Islet precursor cell (in vitro differentiated cells): ENCODE results near the gene MUSTN1.

Experiments
- DNase-seq: peaks from one replicate; pipeline ENCODE4 v3.0.0-alpha.2; 2018

MUSTN1 gene

DNA sequence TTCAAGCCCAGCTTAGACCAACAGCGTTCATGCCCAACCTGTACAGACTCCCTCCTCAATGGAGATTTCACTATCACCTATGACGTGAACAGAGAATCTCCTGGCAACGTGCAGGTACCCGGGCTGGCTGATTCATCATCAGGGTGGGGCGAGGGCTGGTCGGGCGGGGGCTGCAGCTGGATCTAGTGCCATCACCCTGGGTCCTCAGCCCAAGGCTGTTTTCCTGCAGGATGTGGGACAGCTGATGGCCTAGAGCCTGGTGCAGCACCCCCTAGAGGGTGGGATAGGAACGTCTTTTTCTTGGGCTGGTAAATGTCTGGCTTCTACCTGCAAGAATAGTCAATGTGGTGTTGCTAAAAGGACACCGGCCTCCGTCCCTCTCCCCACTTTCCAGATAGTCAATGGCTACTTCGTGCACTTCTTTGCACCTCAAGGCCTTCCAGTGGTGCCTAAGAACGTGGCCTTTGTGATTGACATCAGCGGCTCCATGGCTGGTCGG lies 35.8 kb downstream of the MUSTN1 start:
- peak; percentile 73 for DNase-seq

GRCh38 chr3:52798376-52798977 lies 36.3 kb downstream of the MUSTN1 start:
- no peak for DNase-seq

- no peak for DNase-seq
Observed at GRCh38 chr3:52796411-52796810, 38.4 kb downstream of the MUSTN1 start.

GRCh38 chr3:52795298-52795900 lies 39.4 kb downstream of the MUSTN1 start:
- no peak for DNase-seq

DNA sequence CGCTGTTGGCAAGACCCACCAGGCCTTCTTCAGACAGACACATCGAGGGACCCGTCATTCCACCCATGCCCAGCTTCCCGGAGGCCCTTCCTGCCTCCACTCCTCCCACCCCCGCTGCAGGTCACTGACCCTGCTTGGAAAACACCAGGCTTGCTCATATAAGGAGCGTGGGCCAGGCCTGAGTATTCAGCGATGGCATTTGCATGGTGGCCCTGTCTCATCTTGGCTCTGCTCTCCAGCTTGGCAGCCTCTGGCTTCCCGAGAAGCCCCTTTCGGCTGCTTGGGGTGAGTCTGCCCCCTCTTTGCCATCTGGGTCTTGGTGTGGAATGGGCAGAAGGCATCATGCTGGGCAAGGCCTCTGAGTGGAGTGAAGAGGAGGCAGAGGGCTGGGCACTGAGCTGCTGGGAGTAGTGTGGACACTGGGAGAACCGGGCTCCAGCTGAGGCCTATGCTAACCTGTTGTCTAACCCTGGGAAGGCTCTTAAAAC lies 40.2 kb downstream of the MUSTN1 start, which contains the start of gene ITIH3:
Gene ITIH3, plus strand, starts transcription at position 185 of the 488 bp plus-strand sequence. Its CDS starts 8 bp downstream, at position 193.
- no peak for DNase-seq

- no peak for DNase-seq
Observed at GRCh38 chr3:52793702-52794611, 40.9 kb downstream of the MUSTN1 start.

DNA sequence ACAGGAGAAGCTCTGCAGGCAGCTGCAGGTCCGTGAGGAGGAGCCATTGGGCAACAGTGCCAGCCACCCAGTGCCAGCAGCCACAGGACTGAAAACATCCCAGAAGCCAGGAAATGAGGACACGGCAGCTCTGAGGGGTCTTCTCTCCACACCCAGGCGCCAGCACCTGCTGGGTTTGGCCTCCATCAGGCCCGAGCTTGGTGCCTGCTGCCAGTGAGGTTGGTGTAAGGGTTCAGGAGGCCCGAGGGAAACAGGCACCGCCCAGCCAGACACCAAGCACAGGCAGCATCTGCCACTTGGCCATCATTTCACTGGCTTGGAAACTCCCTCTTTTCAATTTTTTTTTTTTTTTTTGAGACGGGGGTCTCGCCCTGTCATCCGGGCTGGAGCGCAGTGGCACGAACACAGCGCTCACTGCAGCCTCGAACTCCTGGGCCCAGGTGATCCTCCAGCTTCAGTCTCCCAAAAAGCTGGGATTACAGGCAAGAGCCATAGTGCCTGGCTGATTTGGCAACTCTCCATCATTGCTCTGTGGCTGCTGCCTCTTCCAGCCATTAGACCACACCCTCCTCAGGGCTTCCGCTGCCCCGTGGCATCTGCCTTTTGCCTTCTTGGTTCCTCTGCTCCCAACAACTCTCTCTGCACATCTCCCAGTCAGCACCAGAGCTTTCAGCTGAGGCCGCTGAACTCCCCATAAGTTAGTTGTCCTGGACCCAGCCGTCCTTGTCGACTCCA lies 41.7 kb downstream of the MUSTN1 start:
- DNase-seq = no peak

DNA sequence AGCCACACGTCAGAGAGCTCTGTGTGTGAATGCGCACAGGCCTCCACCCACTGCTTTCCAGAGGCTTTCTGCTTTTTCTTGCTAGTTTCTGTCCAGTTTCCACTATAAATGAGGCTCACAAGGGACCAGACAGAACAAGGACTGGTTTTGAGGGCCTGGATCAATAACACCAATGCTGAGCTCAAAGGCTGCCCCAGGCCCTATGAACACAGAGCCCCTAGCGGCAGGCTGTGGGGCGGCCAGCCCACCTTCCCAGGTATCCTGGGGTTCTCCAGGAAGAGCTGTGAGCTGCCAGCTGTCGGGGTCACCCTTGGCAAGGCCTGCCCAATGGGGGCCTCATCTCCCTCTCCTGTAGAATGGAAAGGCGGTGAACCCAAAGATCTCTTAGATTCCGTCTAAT lies 42.4 kb downstream of the MUSTN1 start:
- DNase-seq = no peak

DNA sequence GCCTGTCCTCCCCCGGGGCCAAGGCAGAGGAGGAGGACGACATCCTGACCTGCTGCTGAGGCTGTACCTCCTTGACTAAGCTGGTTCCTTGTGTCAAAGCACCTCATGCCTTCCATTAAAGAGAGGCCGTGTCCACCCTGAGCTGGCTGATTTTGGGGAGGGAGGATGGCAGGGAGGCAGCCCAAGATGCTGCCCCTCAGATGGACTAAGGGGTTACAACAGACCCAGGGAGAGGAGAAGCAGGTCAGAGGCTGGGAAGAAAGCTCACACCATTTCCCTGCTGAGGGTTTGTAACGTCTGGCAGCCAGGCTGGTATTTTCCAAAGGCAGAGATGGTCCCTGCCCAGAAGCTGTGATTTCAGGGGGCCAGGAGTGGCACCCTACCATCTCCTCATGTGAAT lies 42.9 kb downstream of the MUSTN1 start:
- no peak for DNase-seq

- DNase-seq = no peak
Observed at GRCh38 chr3:52791366-52791765, 43.5 kb downstream of the MUSTN1 start.

DNA sequence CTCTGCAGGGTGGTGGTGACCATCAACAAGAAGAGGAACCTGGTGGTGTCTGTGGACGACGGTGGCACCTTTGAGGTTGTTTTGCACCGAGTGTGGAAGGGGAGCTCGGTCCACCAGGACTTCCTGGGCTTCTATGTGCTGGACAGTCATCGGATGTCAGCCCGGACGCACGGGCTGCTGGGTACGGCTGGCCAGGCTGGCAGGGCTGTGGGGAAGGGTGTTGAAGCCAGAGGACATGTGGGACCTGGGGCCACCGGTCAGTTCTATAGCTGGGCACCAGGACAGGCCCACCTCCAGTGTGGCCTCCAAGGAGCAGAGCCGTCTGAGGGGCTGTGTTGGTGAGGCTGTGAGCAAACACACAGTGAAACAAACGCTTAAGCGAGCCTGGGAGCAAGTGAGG lies 44.1 kb downstream of the MUSTN1 start:
- DNase-seq = no peak

DNA sequence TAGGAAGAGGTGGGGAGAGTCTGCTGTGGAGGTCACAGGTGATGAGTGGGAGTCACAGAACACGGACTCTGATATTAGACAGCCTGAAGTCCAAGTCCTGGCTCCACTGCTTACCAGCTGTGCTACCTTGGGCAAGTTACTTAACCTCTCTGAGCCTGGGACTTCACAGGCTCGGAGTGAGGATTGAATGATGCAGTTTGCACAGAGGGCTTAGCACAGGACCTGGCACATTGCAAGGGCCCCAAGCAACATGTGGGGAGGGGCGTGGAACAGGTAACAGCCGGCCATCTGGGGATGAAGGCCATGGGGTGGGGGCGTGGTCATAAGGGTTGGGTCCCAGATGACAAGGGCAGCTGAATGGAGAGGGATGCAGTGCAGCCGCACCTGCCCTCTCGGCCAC lies 44.5 kb downstream of the MUSTN1 start:
- DNase-seq = no peak

DNA sequence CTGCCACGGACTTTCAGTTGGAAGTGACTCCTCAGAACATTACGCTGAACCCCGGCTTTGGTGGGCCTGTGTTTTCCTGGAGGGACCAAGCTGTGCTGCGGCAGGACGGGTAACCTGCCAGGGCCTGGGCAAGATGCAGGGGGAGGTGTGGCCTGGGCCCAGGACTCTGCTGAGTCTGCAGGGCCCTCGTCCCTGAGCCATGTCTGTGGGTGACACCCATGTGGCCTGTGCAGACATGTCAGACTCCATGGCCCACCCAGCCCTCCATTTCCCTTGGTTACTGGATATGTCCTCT lies 45.1 kb downstream of the MUSTN1 start:
- no peak for DNase-seq

DNA sequence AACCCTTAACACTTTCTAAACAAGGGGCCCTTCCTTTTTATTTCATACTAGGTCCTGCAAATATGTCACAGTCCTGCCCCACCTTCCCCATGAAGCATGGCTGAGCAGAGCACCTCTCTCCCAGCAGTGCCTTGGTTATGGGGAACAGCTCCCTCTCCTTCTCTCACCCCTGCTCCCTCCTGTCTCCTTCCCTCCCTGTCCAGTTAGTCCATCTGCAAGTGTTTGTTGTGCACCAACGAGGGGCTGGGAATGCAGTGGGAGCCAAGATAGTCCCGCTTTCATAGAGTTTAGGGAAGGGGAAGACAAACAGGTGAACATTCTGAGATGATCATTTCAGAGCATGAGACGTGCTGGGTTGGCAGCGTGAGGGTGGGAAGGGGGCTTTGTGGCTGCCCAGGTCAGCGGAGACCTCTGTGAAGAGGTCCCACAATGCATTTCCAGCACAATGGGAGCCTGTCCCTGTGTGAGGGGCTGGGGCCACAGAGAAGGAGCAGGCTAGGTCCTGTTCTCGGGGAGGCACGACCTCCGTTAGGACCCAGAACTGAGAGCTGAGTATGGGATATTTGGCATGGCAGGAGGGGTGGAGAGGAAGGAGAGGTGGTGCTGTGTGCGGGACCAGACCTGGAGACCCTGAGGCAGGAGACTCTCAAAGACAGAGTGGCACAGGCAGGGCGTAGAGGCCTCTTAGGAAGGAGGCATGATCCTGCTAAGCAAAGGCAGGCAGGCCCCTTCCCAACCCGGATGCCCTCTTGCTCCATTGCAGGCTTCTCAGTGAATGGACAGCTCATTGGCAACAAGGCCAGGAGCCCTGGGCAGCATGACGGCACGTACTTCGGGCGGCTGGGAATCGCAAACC lies 45.7 kb downstream of the MUSTN1 start:
- no peak for DNase-seq

- DNase-seq = no peak
Observed at GRCh38 chr3:52787672-52788625, 46.9 kb downstream of the MUSTN1 start.

DNA sequence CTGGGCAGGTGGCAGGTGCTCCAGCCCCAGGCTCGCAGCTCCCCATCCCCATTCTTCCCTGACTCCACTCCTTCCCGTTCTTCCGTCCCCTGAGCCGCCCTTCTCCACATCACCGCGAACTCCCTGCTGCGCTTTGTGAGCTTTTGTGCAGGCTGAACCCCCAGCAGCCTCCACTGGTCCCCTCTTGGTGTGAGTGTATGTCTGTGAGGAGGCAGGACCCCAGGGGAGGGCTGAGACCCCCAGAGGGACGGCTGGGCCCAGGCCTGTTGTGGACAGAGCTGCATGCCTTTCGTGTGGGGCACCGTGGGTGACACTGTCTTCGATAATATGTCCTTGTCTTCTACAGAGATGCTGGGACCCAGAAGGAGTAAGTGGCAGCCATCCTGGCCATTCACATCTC lies 47.6 kb downstream of the MUSTN1 start:
- no peak for DNase-seq

DNA sequence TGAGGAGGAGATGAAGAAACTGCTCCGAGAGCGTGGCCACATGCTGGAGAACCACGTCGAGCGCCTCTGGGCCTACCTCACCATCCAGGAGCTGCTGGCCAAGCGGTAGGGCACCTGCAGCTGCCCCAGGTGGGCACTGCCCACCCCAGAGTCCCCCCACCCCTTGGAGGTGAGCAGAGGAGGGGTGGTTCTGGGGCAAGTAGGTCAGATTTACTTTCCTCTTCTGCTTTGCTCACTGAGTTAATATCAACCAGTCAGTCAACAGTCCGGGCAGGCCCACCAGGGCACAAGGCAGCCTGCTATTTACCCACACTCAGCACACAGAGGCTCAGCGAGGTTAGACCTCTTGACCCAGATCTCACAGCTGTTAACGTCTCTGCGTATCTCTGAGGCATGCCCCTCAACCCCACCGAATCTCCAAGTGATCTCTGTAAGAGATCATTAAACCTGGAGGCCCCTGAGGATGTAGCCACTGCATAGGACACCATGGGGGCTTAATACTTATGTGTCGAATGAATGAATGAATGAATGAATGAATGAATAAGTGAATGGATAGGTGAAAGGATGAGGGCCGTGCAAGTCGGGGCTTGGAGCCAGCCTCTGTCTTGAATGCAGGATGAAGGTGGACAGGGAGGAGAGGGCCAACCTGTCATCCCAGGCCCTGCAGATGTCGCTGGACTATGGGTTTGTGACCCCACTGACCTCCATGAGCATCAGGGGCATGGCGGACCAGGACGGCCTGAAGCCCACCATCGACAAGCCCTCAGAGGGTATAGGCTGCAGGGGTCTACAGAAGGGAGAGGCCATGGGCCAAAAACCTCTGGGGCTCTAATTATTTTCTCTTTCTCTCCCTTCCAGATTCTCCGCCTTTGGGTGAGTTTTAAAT lies 48.2 kb downstream of the MUSTN1 start:
- no peak for DNase-seq

DNA sequence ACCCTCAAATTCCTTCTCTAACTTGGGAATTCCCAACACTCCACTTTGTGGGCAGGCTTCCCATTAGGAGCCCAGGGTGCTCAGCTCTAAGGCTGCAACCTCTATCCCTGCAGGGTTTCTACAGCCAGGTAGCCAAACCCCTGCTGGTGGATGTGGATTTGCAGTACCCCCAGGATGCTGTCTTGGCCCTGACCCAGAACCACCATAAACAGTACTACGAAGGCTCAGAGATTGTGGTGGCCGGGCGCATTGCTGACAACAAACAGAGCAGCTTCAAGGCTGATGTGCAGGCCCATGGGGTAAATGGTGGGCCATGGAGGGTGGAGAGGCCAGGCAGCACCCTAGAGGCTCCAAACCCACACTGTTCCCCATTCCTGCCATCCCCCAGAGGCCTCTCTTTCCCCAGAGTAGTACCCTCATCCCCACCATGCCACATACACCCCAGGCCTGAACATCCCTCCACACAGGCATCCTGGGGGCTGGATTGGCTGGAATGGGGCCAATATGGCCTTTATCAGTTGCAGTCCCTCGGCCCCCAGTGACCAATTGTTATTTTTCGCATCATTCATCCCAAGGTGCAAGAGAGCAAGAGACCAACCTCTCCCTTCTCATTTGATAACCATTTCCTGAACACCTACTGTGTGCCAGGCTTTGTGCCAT lies 49.8 kb downstream of the MUSTN1 start:
- no peak for DNase-seq

DNA sequence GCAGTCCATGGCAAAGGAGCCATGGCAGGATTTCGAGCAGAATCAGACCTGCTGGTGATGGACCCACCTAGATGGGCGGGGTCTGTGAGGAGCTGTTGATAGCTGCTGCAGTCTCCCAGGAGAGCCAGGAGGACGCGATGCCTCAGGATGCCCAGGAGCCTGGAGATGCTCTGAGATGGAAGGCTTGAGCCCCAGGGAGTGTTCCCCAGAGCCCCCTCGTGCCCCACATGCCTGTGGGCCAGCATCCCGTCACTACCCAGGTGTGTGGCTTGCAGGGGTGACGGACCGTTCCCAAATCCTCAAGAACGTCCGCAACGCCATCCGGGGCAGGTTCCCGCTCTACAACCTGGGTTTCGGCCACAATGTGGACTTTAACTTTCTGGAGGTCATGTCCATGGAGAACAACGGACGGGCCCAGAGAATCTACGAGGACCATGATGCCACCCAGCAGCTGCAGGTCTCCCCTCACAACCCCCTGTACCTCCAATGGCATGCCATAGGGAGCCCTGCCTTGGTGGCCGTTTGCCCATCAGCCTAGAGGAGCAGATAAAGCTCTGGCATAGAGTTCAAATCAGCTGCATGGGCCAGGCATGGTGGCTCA lies 50.7 kb downstream of the MUSTN1 start:
- no peak for DNase-seq
